Measurements from ENCODE around the gene AKT2.

Gene AKT2

GRCh38 chr19:40241125-40241808 is 43.9 kb downstream of the AKT2 start:
- no peak overlapping the region for H3K4me3 ChIP-seq (ENCODE audit: low read length)
- no peaks in the 10 kb centered on the region for H3K27me3 ChIP-seq (ENCODE audit: low read depth, low read length)
- H2AFZ ChIP-seq (ENCODE audit: low read depth, low read length) = no peak overlapping the region
- no peak for TF ChIP-seq EZH2phosphoT487 (IDR thresholded peaks at IDR 0.05; ENCODE audit: low read depth)
- no peak for TF ChIP-seq CTCF (IDR thresholded peaks at IDR 0.05; ENCODE audit: low read depth, low read length)
- H3K4me1 ChIP-seq (ENCODE audit: low read length) = no peaks in the 10 kb centered on the region
- H3K27ac ChIP-seq (ENCODE audit: low read length) = no peak overlapping the region
- H3K9me3 ChIP-seq (ENCODE audit: insufficient read depth, low read length) = no peaks in the 10 kb centered on the region
- peaks cover 10% of the 10 kb centered on the region; the same call in 1 of the 2 replicates for H4K20me1 ChIP-seq (ENCODE audit: insufficient read depth, low read length)
- H3K4me2 ChIP-seq (ENCODE audit: low read length) = no peak overlapping the region
- H3K9ac ChIP-seq (ENCODE audit: low read length) = no peak overlapping the region
- H3K36me3 ChIP-seq (replicated peaks; ENCODE audit: low read depth, low read length) = peaks cover 39% of the 10 kb centered on the region
- H3K79me2 ChIP-seq (ENCODE audit: low read length) = no peaks in the 10 kb centered on the region

GRCh38 chr19:40240332-40240731 is 44.8 kb downstream of the AKT2 start:
- no peak overlapping the region for H3K4me2 ChIP-seq (ENCODE audit: low read length)
- peaks cover 40% of the 10 kb centered on the region for H3K36me3 ChIP-seq (replicated peaks; ENCODE audit: low read depth, low read length)
- H3K4me3 ChIP-seq (ENCODE audit: low read length) = no peak overlapping the region
- H4K20me1 ChIP-seq (ENCODE audit: insufficient read depth, low read length) = peaks cover 7% of the 10 kb centered on the region; the same call in 1 of the 2 replicates
- no peak overlapping the region for H3K27ac ChIP-seq (ENCODE audit: low read length)
- H3K9ac ChIP-seq (ENCODE audit: low read length) = no peak overlapping the region
- H2AFZ ChIP-seq (ENCODE audit: low read depth, low read length) = no peak overlapping the region
- H3K27me3 ChIP-seq (ENCODE audit: low read depth, low read length) = no peaks in the 10 kb centered on the region
- TF ChIP-seq CTCF (IDR thresholded peaks at IDR 0.05; ENCODE audit: low read depth, low read length) (no peak), EZH2phosphoT487 (IDR thresholded peaks at IDR 0.05; ENCODE audit: low read depth) (no peak)
- no peaks in the 10 kb centered on the region for H3K4me1 ChIP-seq (ENCODE audit: low read length)
- H3K79me2 ChIP-seq (ENCODE audit: low read length) = no peaks in the 10 kb centered on the region
- no peaks in the 10 kb centered on the region for H3K9me3 ChIP-seq (ENCODE audit: insufficient read depth, low read length)

GRCh38 chr19:40239415-40240226 is 45.5 kb downstream of the AKT2 start:
- Histone ChIP-seq H2AFZ (ENCODE audit: low read depth, low read length) (no peak overlapping the region), H3K4me1 (ENCODE audit: low read length) (no peaks in the 10 kb centered on the region), H3K9ac (ENCODE audit: low read length) (no peak overlapping the region), H3K36me3 (replicated peaks; ENCODE audit: low read depth, low read length) (peaks cover 47% of the 10 kb centered on the region), H3K4me2 (ENCODE audit: low read length) (no peak overlapping the region), H3K9me3 (ENCODE audit: insufficient read depth, low read length) (no peaks in the 10 kb centered on the region), H3K79me2 (ENCODE audit: low read length) (no peaks in the 10 kb centered on the region), H4K20me1 (ENCODE audit: insufficient read depth, low read length) (peaks cover 3% of the 10 kb centered on the region; the same call in 1 of the 2 replicates), H3K27ac (ENCODE audit: low read length) (no peak overlapping the region), H3K4me3 (ENCODE audit: low read length) (no peak overlapping the region), H3K27me3 (ENCODE audit: low read depth, low read length) (no peaks in the 10 kb centered on the region)
- no peak for TF ChIP-seq CTCF (IDR thresholded peaks at IDR 0.05; ENCODE audit: low read depth, low read length)
- TF ChIP-seq EZH2phosphoT487 (IDR thresholded peaks at IDR 0.05; ENCODE audit: low read depth) = no peak

- Histone ChIP-seq H2AFZ (ENCODE audit: low read depth, low read length) (no peak overlapping the region), H3K4me3 (ENCODE audit: low read length) (no peak overlapping the region), H3K27ac (ENCODE audit: low read length) (no peak overlapping the region), H3K9me3 (ENCODE audit: insufficient read depth, low read length) (no peaks in the 10 kb centered on the region), H3K79me2 (ENCODE audit: low read length) (no peaks in the 10 kb centered on the region), H3K27me3 (ENCODE audit: low read depth, low read length) (no peaks in the 10 kb centered on the region), H4K20me1 (ENCODE audit: insufficient read depth, low read length) (no peaks in the 10 kb centered on the region), H3K4me2 (ENCODE audit: low read length) (no peak overlapping the region), H3K36me3 (replicated peaks; ENCODE audit: low read depth, low read length) (peaks cover 47% of the 10 kb centered on the region), H3K4me1 (ENCODE audit: low read length) (no peaks in the 10 kb centered on the region), H3K9ac (ENCODE audit: low read length) (no peak overlapping the region)
- TF ChIP-seq EZH2phosphoT487 (IDR thresholded peaks at IDR 0.05; ENCODE audit: low read depth) (no peak), CTCF (IDR thresholded peaks at IDR 0.05; ENCODE audit: low read depth, low read length) (no peak)
These were observed 46.4 kb downstream of the AKT2 start for GRCh38 chr19:40238775-40239174.
